Colonic mucosa (tissue), 4 donors: ENCODE data around the gene DCST2. TPM values are rescaled to one million over a fixed set of nuclear protein-coding genes. Genes with fewer than 3 reads are reported as not detected.

Experiments
- DNase-seq: peaks from one replicate; pipeline ENCODE4 v3.0.0-alpha.2; 2020
- H3K27ac ChIP-seq: fragments of 200-600 bp; one replicate; pipeline ENCODE4 v1.8.0; 2021
- H3K27me3 ChIP-seq: fragments of 200-600 bp; one replicate; pipeline ENCODE4 v1.8.0; 2021
- H3K36me3 ChIP-seq: fragments of 200-600 bp; one replicate; pipeline ENCODE4 v1.8.0; 2021
- H3K4me1 ChIP-seq: fragments of 200-600 bp; one replicate; pipeline ENCODE4 v1.8.0; 2021; ENCODE audit warnings: mild to moderate bottlenecking
- H3K4me3 ChIP-seq: fragments of 200-600 bp; one replicate; pipeline ENCODE4 v1.8.0; 2021
- H3K9ac ChIP-seq, 2 donors: one replicate each; pipeline ENCODE4 v1.7.0; 2013; ENCODE audit warnings: control low read depth in 2 of 2, low read depth in 2 of 2, low read length in 2 of 2
- H3K9me3 ChIP-seq: fragments of 200-600 bp; one replicate; pipeline ENCODE4 v1.8.0; 2021
- intact Hi-C: fragments of 100-400 bp; cut with DNase I; formaldehyde crosslinking; loops from one replicate; pipeline ENCODE4 v1.14.1; 2022
- total RNA-seq, 2 donors: library from RNA; stranded (reverse); fragmentation: NEBNext Ultra II Directional in 1 of 2; extraction: Animal tissue kit (Norgen Biotek cat#: 25700) in 1 of 2; gene quantifications; one replicate each; pipeline ENCODE4 v1.2.1, GENCODE V29; 2021
- TF ChIP-seq, protein P1 (sequence below): fragments of 200-600 bp; IDR thresholded peaks from one replicate; pipeline ENCODE4 v1.8.0; 2022; ENCODE audit warnings: antibody characterized with exemption, mild to moderate bottlenecking
- donor health status: healthy.
- donor health status: DM: no; HTN: no; CAD: no.
- donor health status: DM: no; HTN: no; CAD: no.

Gene DCST2
- total RNA-seq, 2 donors from 2014 or later, result 1.7 to 1.9 TPM

DNA sequence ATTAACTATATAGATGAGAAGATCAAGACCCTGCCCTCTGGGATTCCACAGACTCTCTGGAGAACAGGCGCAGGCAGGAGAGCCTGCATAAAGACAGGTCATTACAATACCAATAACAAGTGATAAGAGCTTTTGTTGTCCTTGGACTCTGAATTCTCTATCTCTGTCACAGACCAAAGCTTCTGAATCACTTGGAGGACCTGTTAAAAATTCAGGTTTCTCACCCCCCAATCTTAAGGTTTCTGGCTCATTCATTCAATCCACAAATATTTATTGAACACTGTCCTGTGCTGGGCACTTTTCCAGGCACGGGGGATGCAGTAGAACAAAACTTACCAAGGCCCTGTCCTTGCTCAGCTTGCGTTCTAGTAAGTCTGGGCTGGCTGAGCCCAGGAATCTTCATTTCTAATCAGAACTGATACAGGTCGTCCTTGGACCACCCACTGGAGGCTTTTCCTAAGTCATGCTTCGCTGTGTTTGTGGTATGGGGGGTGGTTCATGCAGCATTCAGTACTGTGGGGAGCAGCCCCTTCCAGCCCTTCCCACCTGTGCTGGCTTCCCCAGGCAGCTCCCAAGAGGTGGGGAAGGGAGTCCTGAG lies 31.4 kb upstream of the DCST2 start:
- intact Hi-C loops, result loop anchor here (5.0 kb wide), 1 partner anchor 158 kb away; no protein-coding TSS in a partner anchor
- peak overlapping the region; percentile 4 for H3K27ac ChIP-seq
- H3K36me3 ChIP-seq, result no peaks in the 10 kb centered on the region
- H3K9me3 ChIP-seq, result no peaks in the 10 kb centered on the region
- H3K4me1 ChIP-seq, result peaks cover 19% of the 10 kb centered on the region
- peak overlapping the region; percentile 90 for H3K4me3 ChIP-seq
- TF ChIP-seq, protein P1, sequence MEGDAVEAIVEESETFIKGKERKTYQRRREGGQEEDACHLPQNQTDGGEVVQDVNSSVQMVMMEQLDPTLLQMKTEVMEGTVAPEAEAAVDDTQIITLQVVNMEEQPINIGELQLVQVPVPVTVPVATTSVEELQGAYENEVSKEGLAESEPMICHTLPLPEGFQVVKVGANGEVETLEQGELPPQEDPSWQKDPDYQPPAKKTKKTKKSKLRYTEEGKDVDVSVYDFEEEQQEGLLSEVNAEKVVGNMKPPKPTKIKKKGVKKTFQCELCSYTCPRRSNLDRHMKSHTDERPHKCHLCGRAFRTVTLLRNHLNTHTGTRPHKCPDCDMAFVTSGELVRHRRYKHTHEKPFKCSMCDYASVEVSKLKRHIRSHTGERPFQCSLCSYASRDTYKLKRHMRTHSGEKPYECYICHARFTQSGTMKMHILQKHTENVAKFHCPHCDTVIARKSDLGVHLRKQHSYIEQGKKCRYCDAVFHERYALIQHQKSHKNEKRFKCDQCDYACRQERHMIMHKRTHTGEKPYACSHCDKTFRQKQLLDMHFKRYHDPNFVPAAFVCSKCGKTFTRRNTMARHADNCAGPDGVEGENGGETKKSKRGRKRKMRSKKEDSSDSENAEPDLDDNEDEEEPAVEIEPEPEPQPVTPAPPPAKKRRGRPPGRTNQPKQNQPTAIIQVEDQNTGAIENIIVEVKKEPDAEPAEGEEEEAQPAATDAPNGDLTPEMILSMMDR, result no peak
- no peak for DNase-seq
- no peaks in the 10 kb centered on the region for H3K27me3 ChIP-seq
- peak overlapping the region in 1 of 2 donors; percentile 1 for H3K9ac ChIP-seq

DNA sequence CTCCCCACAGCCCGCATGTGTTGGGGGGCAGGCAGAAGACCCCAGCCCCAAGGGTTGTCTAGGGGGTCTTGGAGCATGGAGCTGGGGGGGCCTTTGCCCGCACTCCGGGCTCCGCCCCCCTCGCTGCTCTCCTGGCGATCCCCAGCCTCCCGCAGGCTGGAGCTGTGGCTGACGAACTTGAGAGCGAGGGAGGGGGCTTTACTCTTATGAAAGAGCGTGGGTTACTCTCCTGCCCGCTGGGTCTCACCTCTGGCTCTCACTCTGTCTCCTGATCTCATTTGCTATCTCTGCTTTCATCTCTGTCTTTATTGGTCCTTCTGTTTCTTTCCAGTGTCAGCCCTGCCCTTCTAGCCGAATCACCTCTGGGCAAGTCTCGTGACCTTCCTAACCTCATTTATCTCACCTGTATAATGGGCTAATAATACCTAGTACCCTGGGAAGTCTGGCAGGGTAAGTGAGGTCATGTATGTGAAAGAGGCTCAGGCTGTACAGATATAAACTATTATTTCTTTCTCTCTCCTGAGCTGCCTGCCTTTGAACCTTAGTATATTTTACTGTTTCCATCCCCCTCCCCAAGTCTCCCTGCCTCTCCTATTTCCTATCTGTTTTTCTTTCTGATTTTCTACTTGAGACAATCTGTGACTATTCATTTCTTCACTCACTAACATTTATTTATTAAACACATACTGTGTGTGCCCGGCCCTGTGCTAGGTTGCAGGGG lies 30.7 kb upstream of the DCST2 start:
- Histone ChIP-seq H3K27ac (peak overlapping the region; percentile 88), H3K9ac (peak overlapping the region; percentile 81 to 83), H3K27me3 (no peaks in the 10 kb centered on the region), H3K9me3 (no peaks in the 10 kb centered on the region), H3K4me1 (peaks cover 19% of the 10 kb centered on the region), H3K4me3 (peak overlapping the region; percentile 90), H3K36me3 (no peaks in the 10 kb centered on the region)
- intact Hi-C loops, result loop anchor here (5.0 kb wide), 1 partner anchor 157 kb away; no protein-coding TSS in a partner anchor
- peak; percentile 43 for DNase-seq
- TF ChIP-seq, protein P1, result no peak

DNA sequence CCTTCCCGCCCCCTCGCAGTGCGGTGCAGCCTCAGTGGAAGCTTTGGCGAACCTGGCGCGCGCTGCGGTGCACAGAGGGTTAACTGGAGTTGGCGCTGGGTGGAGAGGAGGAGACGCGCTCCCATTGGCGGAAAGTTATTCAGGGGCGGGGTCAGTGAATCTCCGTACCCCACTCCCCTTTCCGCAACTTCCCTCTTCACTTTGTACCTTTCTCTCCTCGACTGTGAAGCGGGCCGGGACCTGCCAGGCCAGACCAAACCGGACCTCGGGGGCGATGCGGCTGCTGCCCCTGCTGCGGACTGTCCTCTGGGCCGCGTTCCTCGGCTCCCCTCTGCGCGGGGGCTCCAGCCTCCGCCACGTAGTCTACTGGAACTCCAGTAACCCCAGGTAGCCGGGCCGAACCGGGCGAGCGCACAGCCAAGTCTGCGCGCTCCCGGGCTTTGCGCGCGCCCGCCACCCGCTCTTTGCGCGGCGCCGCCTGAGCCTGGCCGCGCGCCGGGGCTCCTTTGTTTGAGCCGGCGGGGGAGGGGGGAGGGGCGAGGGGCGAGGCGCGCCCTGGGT lies 30.0 kb upstream of the DCST2 start, which contains the start of gene EFNA4:
Gene EFNA4, plus strand, starts transcription at position 191 of the 561 bp plus-strand sequence. Its CDS starts 84 bp downstream, at position 275.
- H3K4me3 ChIP-seq, result peak within 1 kb of the TSS; percentile 90
- no peaks in the 10 kb centered on the region for H3K27me3 ChIP-seq
- intact Hi-C loops, result loop anchor here (1.0 to 5.0 kb wide), 2 partner anchors 21 to 156 kb away; no protein-coding TSS in a partner anchor
- no peaks in the 10 kb centered on the region for H3K9me3 ChIP-seq
- DNase-seq, result peak; percentile 95
- H3K27ac ChIP-seq, result peak within 1 kb of the TSS; percentile 88
- peaks cover 19% of the 10 kb centered on the region for H3K4me1 ChIP-seq
- no peaks in the 10 kb centered on the region for H3K36me3 ChIP-seq
- TF ChIP-seq, protein P1, result no peak
- peak within 1 kb of the TSS; percentile 81 to 83 for H3K9ac ChIP-seq

DNA sequence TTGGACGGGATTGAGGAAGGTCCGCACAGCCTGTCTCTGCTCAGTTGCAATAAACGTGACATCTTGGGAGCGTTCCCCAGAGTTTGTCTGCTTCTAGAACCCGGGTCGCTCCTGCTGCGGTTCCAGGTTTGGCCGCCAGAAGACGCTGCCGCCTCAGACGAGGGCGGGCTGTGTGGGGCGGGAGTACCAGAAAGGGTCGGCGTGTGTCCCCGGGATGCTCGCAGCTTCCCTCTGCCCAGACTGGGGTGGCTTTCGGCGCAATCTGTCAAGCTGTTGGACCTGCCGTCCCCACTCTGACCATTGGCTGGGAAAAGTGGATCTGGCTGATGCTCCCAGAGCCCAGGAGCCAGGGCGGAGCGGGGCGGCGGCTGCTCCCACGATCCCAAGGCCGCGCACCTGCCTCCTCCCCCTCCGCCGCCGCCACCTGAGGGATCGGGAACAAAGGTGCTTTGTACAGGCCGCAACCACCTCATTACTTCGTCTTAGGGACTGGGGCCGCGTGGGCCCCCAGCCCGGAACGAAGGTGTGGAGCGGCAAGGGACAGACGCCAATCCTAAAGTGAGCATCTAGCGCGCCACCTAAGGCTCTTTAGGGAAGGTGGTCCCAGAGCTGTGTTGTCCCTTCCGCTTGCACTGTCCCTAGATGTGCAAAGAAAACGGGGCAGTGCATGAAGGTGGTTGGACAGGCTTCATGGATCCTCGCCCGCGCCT lies 29.3 kb upstream of the DCST2 start:
- H3K4me3 ChIP-seq, result peak overlapping the region; percentile 90
- peak; percentile 89 for DNase-seq
- peak overlapping the region; percentile 44 to 83 for H3K9ac ChIP-seq
- TF ChIP-seq, protein P1, result peak; percentile 91
- H3K27ac ChIP-seq, result peak overlapping the region; percentile 88
- intact Hi-C loops, result loop anchor here (1.0 to 5.0 kb wide), 2 partner anchors 21 to 156 kb away; no protein-coding TSS in a partner anchor
- H3K27me3 ChIP-seq, result no peaks in the 10 kb centered on the region
- H3K9me3 ChIP-seq, result no peaks in the 10 kb centered on the region
- H3K4me1 ChIP-seq, result peaks cover 19% of the 10 kb centered on the region
- H3K36me3 ChIP-seq, result no peaks in the 10 kb centered on the region

DNA sequence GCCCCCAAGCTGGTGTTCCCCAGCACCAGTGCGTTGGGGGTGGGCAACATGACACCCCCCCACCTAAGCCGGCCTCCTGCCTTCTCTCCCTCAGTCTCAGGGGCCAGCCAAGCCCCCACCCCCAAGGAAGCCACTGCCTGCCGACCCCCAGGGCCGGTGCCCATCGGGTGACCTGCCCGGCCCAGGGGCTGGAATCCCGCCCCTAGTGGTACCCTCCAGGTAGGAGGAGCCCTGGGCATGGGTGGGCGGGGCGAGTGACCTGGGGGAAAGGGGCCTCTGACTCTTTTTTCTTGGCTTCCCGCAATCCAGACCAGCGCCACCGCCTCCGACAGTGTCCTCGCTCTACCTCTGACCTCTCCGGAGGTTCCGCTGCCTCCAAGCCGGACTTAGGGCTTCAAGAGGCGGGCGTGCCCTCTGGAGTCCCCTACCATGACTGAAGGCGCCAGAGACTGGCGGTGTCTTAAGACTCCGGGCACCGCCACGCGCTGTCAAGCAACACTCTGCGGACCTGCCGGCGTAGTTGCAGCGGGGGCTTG lies 28.6 kb upstream of the DCST2 start:
- H3K4me3 ChIP-seq, result peak overlapping the region; percentile 90
- H3K27ac ChIP-seq, result peak overlapping the region; percentile 88
- H3K27me3 ChIP-seq, result no peaks in the 10 kb centered on the region
- no peaks in the 10 kb centered on the region for H3K9me3 ChIP-seq
- peak; percentile 44 for DNase-seq
- peaks cover 19% of the 10 kb centered on the region for H3K4me1 ChIP-seq
- intact Hi-C loops, result loop anchor here (5.0 kb wide), 1 partner anchor 155 kb away; no protein-coding TSS in a partner anchor
- H3K9ac ChIP-seq, result peak overlapping the region; percentile 33 to 44
- TF ChIP-seq, protein P1, result no peak
- no peaks in the 10 kb centered on the region for H3K36me3 ChIP-seq
